ENCODE measurements around the gene CACNB1. TPM values are rescaled to one million over a fixed set of nuclear protein-coding genes. Genes with fewer than 3 reads are reported as not detected.

Gene CACNB1
- total and polyA plus RNA-seq, 2 of the 4 experiments (the other 2 are of a cell fraction) = 2.5 to 8.6 TPM

- no peak overlapping the region for H2AFZ ChIP-seq (replicated peaks; ENCODE audit: low read length, poor library complexity)
- no peaks in the 10 kb centered on the region for H3K79me1 ChIP-seq (ENCODE audit: low read depth in 1 of 2, low read length in 2 of 2)
- no peak overlapping the region for H4K8ac ChIP-seq (ENCODE audit: low read depth in 2 of 2, low read length in 2 of 2)
- intact Hi-C loops (cut with micrococcal nuclease) (no loop called here), in situ Hi-C loops (cut with MboI; ENCODE audit: low sequenced_read_pairs) (no loop called here), dilution Hi-C loops (cut with HindIII; ENCODE audit: low sequenced_read_pairs, unreplicated experiment) (no loop called here)
- no peak overlapping the region for H3K14ac ChIP-seq (replicated peaks; ENCODE audit: low read depth, low read length)
- no peak for ATAC-seq (ENCODE audit: low read depth)
- CTCF ChIA-PET = no interaction called here
- WGBS, 2 experiments (ENCODE audit: extremely low coverage in 2 of 2, insufficient read length in 1 of 2) = 42% methylated on average over 2 of the region's 16 CpGs; no CpG with 5 or more reads in 1 of the 2 experiments
- H3K4me1 ChIP-seq (ENCODE audit: control insufficient read depth, insufficient read depth, low read length) = peaks cover 16% of the 10 kb centered on the region
- H3K56ac ChIP-seq (ENCODE audit: extremely low read depth, insufficient read depth, low read length) = no peak overlapping the region
- no peak overlapping the region for H3K4me2 ChIP-seq (ENCODE audit: low read depth, low read length)
- H3K27ac ChIP-seq (ENCODE audit: insufficient read depth, low read length) = no peak overlapping the region
- H3K9me1 ChIP-seq (ENCODE audit: insufficient read depth, low read length) = peaks cover 12% of the 10 kb centered on the region
- H4K5ac ChIP-seq (ENCODE audit: low read depth, low read length) = no peak overlapping the region
- H4K20me1 ChIP-seq (ENCODE audit: insufficient read depth, low read length) = no peaks in the 10 kb centered on the region
- H3K23ac ChIP-seq (ENCODE audit: low read depth, low read length) = no peak overlapping the region
- no peak overlapping the region for H2BK20ac ChIP-seq (ENCODE audit: low read depth, low read length)
- H3K9ac ChIP-seq (ENCODE audit: low read depth, low read length) = no peak overlapping the region
- no peak for DNase-seq
- no peak overlapping the region for H2BK5ac ChIP-seq (ENCODE audit: low read depth, low read length, poor library complexity, severe bottlenecking)
- no peak overlapping the region for H3K4me3 ChIP-seq (ENCODE audit: insufficient read depth, low read depth, low read length)
- no peak overlapping the region for H2AK9ac ChIP-seq (replicated peaks; ENCODE audit: low read depth, low read length, poor library complexity)
- no peak overlapping the region for H2BK120ac ChIP-seq (ENCODE audit: low read depth, low read length)
- no TSS peak for BruUV-seq (replicated peaks)
- H3K4ac ChIP-seq (ENCODE audit: low read depth, low read length) = no peak overlapping the region
- H3K18ac ChIP-seq (ENCODE audit: low read depth, low read length) = no peak overlapping the region
- H3K9me3 ChIP-seq (ENCODE audit: control insufficient read depth, insufficient read depth, low read length) = no peaks in the 10 kb centered on the region
- H2AK5ac ChIP-seq (ENCODE audit: low read depth, low read length) = no peak overlapping the region
- H4K91ac ChIP-seq (ENCODE audit: insufficient read depth, low read depth, low read length) = no peak overlapping the region
- POLR2A ChIA-PET (ENCODE audit: unreplicated experiment) = no interaction called here
- H3K36me3 ChIP-seq (ENCODE audit: control insufficient read depth, insufficient read depth, low read length) = no peaks in the 10 kb centered on the region
- peaks cover 26% of the 10 kb centered on the region for H3K27me3 ChIP-seq (ENCODE audit: control insufficient read depth, insufficient read depth, low read length)
- H2BK15ac ChIP-seq (ENCODE audit: low read depth, low read length) = no peak overlapping the region
- TF ChIP-seq FOS (IDR thresholded peaks at IDR 0.05; ENCODE audit: low read depth, low read length) (no peak), SMC3 (IDR thresholded peaks at IDR 0.05; ENCODE audit: low read depth, low read length) (no peak), BHLHE40 (IDR thresholded peaks at IDR 0.05; ENCODE audit: low read depth, low read length) (no peak), ELK1 (IDR thresholded peaks at IDR 0.05; ENCODE audit: borderline replicate concordance, low read depth, low read length) (no peak), NFE2L2 (IDR thresholded peaks at IDR 0.05; ENCODE audit: low read depth, low read length) (no peak), RAD21 (IDR thresholded peaks at IDR 0.05; ENCODE audit: low read length) (no peak), MAZ (IDR thresholded peaks at IDR 0.05; ENCODE audit: borderline replicate concordance, low read depth, low read length) (no peak), MAFK (IDR thresholded peaks at IDR 0.05; ENCODE audit: low read depth, low read length) (no peak)
Measured at GRCh38 chr17:39212841-39213480, 15.5 kb upstream of the CACNB1 start.

Data from IMR-90 (cell line).